Activated naive CD8-positive, alpha-beta T cell (primary cell): Measurements from ENCODE around the gene WDFY4.

Source experiments
- H3K27ac Mint-ChIP-seq: one replicate; pipeline ENCODE4 v1.8.0; 2021; ENCODE audit warnings: mixed read lengths
- H3K27me3 Mint-ChIP-seq: one replicate; pipeline ENCODE4 v1.8.0; 2021; ENCODE audit warnings: mixed read lengths
- H3K36me3 Mint-ChIP-seq: one replicate; pipeline ENCODE4 v1.8.0; 2021; ENCODE audit warnings: mixed read lengths
- H3K4me1 Mint-ChIP-seq: one replicate; pipeline ENCODE4 v1.8.0; 2021; ENCODE audit warnings: low read depth, mixed read lengths
- H3K4me3 Mint-ChIP-seq: one replicate; pipeline ENCODE4 v1.8.0; 2021; ENCODE audit warnings: mild to moderate bottlenecking, mixed read lengths
- H3K9me3 Mint-ChIP-seq: one replicate; pipeline ENCODE4 v1.8.0; 2021; ENCODE audit warnings: low read depth, mixed read lengths

The WDFY4 gene

GRCh38 chr10:48817141-48817540 is 132.5 kb downstream of the WDFY4 start:
- Mint-ChIP-seq H3K36me3 (no peaks in the 10 kb centered on the region), H3K4me1 (peaks cover 2% of the 10 kb centered on the region), H3K9me3 (no peaks in the 10 kb centered on the region), H3K27me3 (peaks cover 2% of the 10 kb centered on the region), H3K4me3 (no peak overlapping the region), H3K27ac (no peak overlapping the region)

- H3K9me3 Mint-ChIP-seq = no peaks in the 10 kb centered on the region
- H3K27ac Mint-ChIP-seq = no peak overlapping the region
- H3K27me3 Mint-ChIP-seq = no peaks in the 10 kb centered on the region
- no peaks in the 10 kb centered on the region for H3K4me1 Mint-ChIP-seq
- H3K4me3 Mint-ChIP-seq = no peak overlapping the region
- no peaks in the 10 kb centered on the region for H3K36me3 Mint-ChIP-seq
Measured at GRCh38 chr10:48818081-48818480, 133.4 kb downstream of the WDFY4 start.

- H3K36me3 Mint-ChIP-seq = no peaks in the 10 kb centered on the region
- no peaks in the 10 kb centered on the region for H3K27me3 Mint-ChIP-seq
- H3K27ac Mint-ChIP-seq = no peak overlapping the region
- H3K9me3 Mint-ChIP-seq = no peaks in the 10 kb centered on the region
- H3K4me1 Mint-ChIP-seq = no peaks in the 10 kb centered on the region
- no peak overlapping the region for H3K4me3 Mint-ChIP-seq
Measured at GRCh38 chr10:48818861-48819520, 134.3 kb downstream of the WDFY4 start.

GRCh38 chr10:48819783-48820182 is 135.1 kb downstream of the WDFY4 start:
- Mint-ChIP-seq H3K4me1 (no peaks in the 10 kb centered on the region), H3K4me3 (no peak overlapping the region)

GRCh38 chr10:48820231-48820630 is 135.6 kb downstream of the WDFY4 start:
- Mint-ChIP-seq H3K27ac (no peak overlapping the region), H3K27me3 (no peaks in the 10 kb centered on the region), H3K9me3 (no peaks in the 10 kb centered on the region), H3K4me1 (no peaks in the 10 kb centered on the region), H3K4me3 (no peak overlapping the region), H3K36me3 (no peaks in the 10 kb centered on the region)

More at GRCh38 chr10:48819783-48820182, 135.1 kb downstream of the WDFY4 start:
- no peaks in the 10 kb centered on the region for H3K36me3 Mint-ChIP-seq
- H3K27me3 Mint-ChIP-seq = no peaks in the 10 kb centered on the region
- H3K9me3 Mint-ChIP-seq = no peaks in the 10 kb centered on the region
- H3K27ac Mint-ChIP-seq = no peak overlapping the region

GRCh38 chr10:48820699-48821098 is 136.0 kb downstream of the WDFY4 start:
- H3K27ac Mint-ChIP-seq = no peak overlapping the region
- no peaks in the 10 kb centered on the region for H3K9me3 Mint-ChIP-seq
- no peak overlapping the region for H3K4me3 Mint-ChIP-seq
- H3K4me1 Mint-ChIP-seq = no peaks in the 10 kb centered on the region
- no peaks in the 10 kb centered on the region for H3K36me3 Mint-ChIP-seq
- H3K27me3 Mint-ChIP-seq = no peaks in the 10 kb centered on the region

- Mint-ChIP-seq H3K4me3 (no peak overlapping the region), H3K27ac (no peak overlapping the region), H3K4me1 (no peaks in the 10 kb centered on the region), H3K27me3 (peaks cover 3% of the 10 kb centered on the region), H3K36me3 (no peaks in the 10 kb centered on the region), H3K9me3 (no peaks in the 10 kb centered on the region)
Measured at GRCh38 chr10:48821111-48821510, 136.4 kb downstream of the WDFY4 start.

GRCh38 chr10:48821692-48822091 is 137.0 kb downstream of the WDFY4 start:
- Mint-ChIP-seq H3K27me3 (peaks cover 3% of the 10 kb centered on the region), H3K4me1 (no peaks in the 10 kb centered on the region), H3K9me3 (no peaks in the 10 kb centered on the region), H3K27ac (no peak overlapping the region), H3K4me3 (no peak overlapping the region), H3K36me3 (no peaks in the 10 kb centered on the region)

GRCh38 chr10:48833674-48834073 is 149.0 kb downstream of the WDFY4 start:
- H3K27ac Mint-ChIP-seq = no peak overlapping the region
- H3K9me3 Mint-ChIP-seq = no peaks in the 10 kb centered on the region
- H3K4me3 Mint-ChIP-seq = no peak overlapping the region
- peaks cover 1% of the 10 kb centered on the region for H3K27me3 Mint-ChIP-seq
- H3K36me3 Mint-ChIP-seq = no peaks in the 10 kb centered on the region
- H3K4me1 Mint-ChIP-seq = no peaks in the 10 kb centered on the region

GRCh38 chr10:48834189-48834965 is 149.7 kb downstream of the WDFY4 start:
- H3K36me3 Mint-ChIP-seq = no peaks in the 10 kb centered on the region
- H3K4me1 Mint-ChIP-seq = no peaks in the 10 kb centered on the region
- H3K4me3 Mint-ChIP-seq = no peak overlapping the region
- H3K9me3 Mint-ChIP-seq = no peaks in the 10 kb centered on the region
- no peak overlapping the region for H3K27ac Mint-ChIP-seq
- peaks cover 1% of the 10 kb centered on the region for H3K27me3 Mint-ChIP-seq

- Mint-ChIP-seq H3K4me1 (no peaks in the 10 kb centered on the region), H3K9me3 (no peaks in the 10 kb centered on the region), H3K4me3 (no peak overlapping the region), H3K27me3 (peaks cover 1% of the 10 kb centered on the region), H3K36me3 (no peaks in the 10 kb centered on the region), H3K27ac (no peak overlapping the region)
Measured at GRCh38 chr10:48835781-48836180, 151.1 kb downstream of the WDFY4 start.

- peaks cover 1% of the 10 kb centered on the region for H3K27me3 Mint-ChIP-seq
- H3K36me3 Mint-ChIP-seq = no peaks in the 10 kb centered on the region
- no peaks in the 10 kb centered on the region for H3K9me3 Mint-ChIP-seq
- H3K27ac Mint-ChIP-seq = no peak overlapping the region
- no peak overlapping the region for H3K4me3 Mint-ChIP-seq
- no peaks in the 10 kb centered on the region for H3K4me1 Mint-ChIP-seq
Measured at GRCh38 chr10:48836605-48837004, 151.9 kb downstream of the WDFY4 start.

- H3K36me3 Mint-ChIP-seq = no peaks in the 10 kb centered on the region
- no peaks in the 10 kb centered on the region for H3K4me1 Mint-ChIP-seq
- H3K27ac Mint-ChIP-seq = no peak overlapping the region
- H3K27me3 Mint-ChIP-seq = peaks cover 1% of the 10 kb centered on the region
- H3K4me3 Mint-ChIP-seq = no peak overlapping the region
- H3K9me3 Mint-ChIP-seq = no peaks in the 10 kb centered on the region
Measured at GRCh38 chr10:48838834-48839233, 154.2 kb downstream of the WDFY4 start.

GRCh38 chr10:48839809-48840679 is 155.4 kb downstream of the WDFY4 start:
- Mint-ChIP-seq H3K27ac (no peak overlapping the region), H3K9me3 (no peaks in the 10 kb centered on the region), H3K4me3 (no peak overlapping the region), H3K36me3 (no peaks in the 10 kb centered on the region), H3K4me1 (no peaks in the 10 kb centered on the region), H3K27me3 (no peaks in the 10 kb centered on the region)

- Mint-ChIP-seq H3K4me3 (no peak overlapping the region), H3K27ac (no peak overlapping the region), H3K4me1 (no peaks in the 10 kb centered on the region), H3K36me3 (no peaks in the 10 kb centered on the region), H3K9me3 (no peaks in the 10 kb centered on the region), H3K27me3 (no peaks in the 10 kb centered on the region)
Measured at GRCh38 chr10:48842231-48842630, 157.6 kb downstream of the WDFY4 start.
